WTC11 (cell line): ENCODE results near the gene HYDIN. TPM values are rescaled to one million over a fixed set of nuclear protein-coding genes. Genes with fewer than 3 reads are reported as not detected.
"Not testable (repeated sequence)": the region's sequence is repeated elsewhere in the genome, so short reads cannot be mapped to it uniquely, and the experiment has no call there.

Experiments used
- ATAC-seq: fragments of 200-7000 bp; cut with Tn5 transposase; 2 replicates; pipeline ENCODE4 v1.10.0; 2021; ENCODE audit warnings: mild to moderate bottlenecking, moderate library complexity
- CTCF ChIA-PET: fragments of 300-600 bp; sonication (Branson Sonifier 250); formaldehyde crosslinking; loops from one replicate; lab custom pipeline; 2021; ENCODE audit warnings: antibody characterized with exemption; lab: Charles Lee
- POLR2A ChIA-PET: fragments of 350-600 bp; sonication (Branson Sonifier 250); formaldehyde crosslinking; loops from one replicate; lab custom pipeline; 2021; ENCODE audit warnings: antibody characterized with exemption; lab: Charles Lee
- DNase-seq: peaks from one replicate; pipeline ENCODE4 v3.0.0; 2021; ENCODE audit warnings: low spot score
- H3K27ac Mint-ChIP-seq: 2 replicates; pipeline ENCODE4 v1.8.0; 2021; ENCODE audit warnings: mixed read lengths
- H3K27me3 Mint-ChIP-seq: 2 replicates; pipeline ENCODE4 v1.8.0; 2021; ENCODE audit warnings: low read depth, mild to moderate bottlenecking, moderate library complexity, mixed read lengths
- H3K36me3 Mint-ChIP-seq: 2 replicates; pipeline ENCODE4 v1.8.0; 2021; ENCODE audit warnings: mixed read lengths
- H3K4me1 Mint-ChIP-seq: 2 replicates; pipeline ENCODE4 v1.8.0; 2022; ENCODE audit warnings: mixed read lengths
- H3K4me3 Mint-ChIP-seq: 2 replicates; pipeline ENCODE4 v1.8.0; 2021; ENCODE audit warnings: mild to moderate bottlenecking, moderate library complexity, mixed read lengths
- H3K9me3 Mint-ChIP-seq: 2 replicates; pipeline ENCODE4 v1.8.0; 2021; ENCODE audit warnings: mixed read lengths
- total RNA-seq: library from RNA; stranded (reverse); gene quantifications from 3 replicates; pipeline ENCODE4 v1.2.3, GENCODE V29; 2021

Gene HYDIN
- total RNA-seq, 1 experiment from 2014 or later = 2.6 TPM

- H3K4me3 Mint-ChIP-seq, H3K27me3 Mint-ChIP-seq, H3K4me1 Mint-ChIP-seq, H3K36me3 Mint-ChIP-seq, CTCF ChIA-PET, H3K27ac Mint-ChIP-seq, DNase-seq, POLR2A ChIA-PET, H3K9me3 Mint-ChIP-seq: not testable (repeated sequence)
- ATAC-seq = peak; percentile 84
Measured at GRCh38 chr16:71009440-71010223, 220.9 kb downstream of the HYDIN start.

- H3K27me3 Mint-ChIP-seq, H3K4me1 Mint-ChIP-seq, POLR2A ChIA-PET, H3K9me3 Mint-ChIP-seq, H3K4me3 Mint-ChIP-seq, H3K27ac Mint-ChIP-seq, DNase-seq, H3K36me3 Mint-ChIP-seq, CTCF ChIA-PET: not testable (repeated sequence)
- ATAC-seq = peak; percentile 87
Measured at GRCh38 chr16:71006516-71006915, 224.0 kb downstream of the HYDIN start.

- CTCF ChIA-PET = interaction anchor here (0.7 kb wide), 1 partner anchor 312 kb away, joined by 8 read pairs; no protein-coding TSS in a partner anchor
- H3K9me3 Mint-ChIP-seq, H3K4me3 Mint-ChIP-seq, H3K27ac Mint-ChIP-seq, H3K36me3 Mint-ChIP-seq, DNase-seq, H3K4me1 Mint-ChIP-seq, POLR2A ChIA-PET, H3K27me3 Mint-ChIP-seq: not testable (repeated sequence)
- peak; percentile 87 for ATAC-seq
Measured at GRCh38 chr16:70999735-71000134, 230.8 kb downstream of the HYDIN start.

- not testable (repeated sequence) for H3K36me3 Mint-ChIP-seq
Measured at GRCh38 chr16:70995799-70996198, 234.7 kb downstream of the HYDIN start.

GRCh38 chr16:70992511-70992910, 238.0 kb downstream of the HYDIN start:
- POLR2A ChIA-PET, DNase-seq, H3K27ac Mint-ChIP-seq, H3K27me3 Mint-ChIP-seq, H3K36me3 Mint-ChIP-seq, H3K9me3 Mint-ChIP-seq, CTCF ChIA-PET, H3K4me1 Mint-ChIP-seq, H3K4me3 Mint-ChIP-seq: not testable (repeated sequence)
- ATAC-seq = peak; percentile 81

More at GRCh38 chr16:70995799-70996198, 234.7 kb downstream of the HYDIN start:
- H3K27me3 Mint-ChIP-seq, H3K9me3 Mint-ChIP-seq, POLR2A ChIA-PET, H3K4me1 Mint-ChIP-seq, ATAC-seq, DNase-seq, H3K27ac Mint-ChIP-seq, H3K4me3 Mint-ChIP-seq: not testable (repeated sequence)
- CTCF ChIA-PET = interaction anchor here (1.4 kb wide), 1 partner anchor 316 kb away, joined by 4 read pairs; no protein-coding TSS in a partner anchor

- H3K27ac Mint-ChIP-seq, ATAC-seq, H3K4me1 Mint-ChIP-seq, H3K27me3 Mint-ChIP-seq, DNase-seq, H3K36me3 Mint-ChIP-seq, CTCF ChIA-PET, H3K9me3 Mint-ChIP-seq, POLR2A ChIA-PET, H3K4me3 Mint-ChIP-seq: not testable (repeated sequence)
Measured at GRCh38 chr16:70987019-70987715, 243.4 kb downstream of the HYDIN start.

GRCh38 chr16:70984675-70985074, 245.8 kb downstream of the HYDIN start:
- peaks cover 11% of the 10 kb centered on the region for H3K27me3 Mint-ChIP-seq
- peak; percentile 50 for ATAC-seq
- CTCF ChIA-PET, H3K4me3 Mint-ChIP-seq, DNase-seq, POLR2A ChIA-PET, H3K9me3 Mint-ChIP-seq, H3K4me1 Mint-ChIP-seq, H3K27ac Mint-ChIP-seq, H3K36me3 Mint-ChIP-seq: not testable (repeated sequence)

GRCh38 chr16:70968332-70968731, 262.2 kb downstream of the HYDIN start:
- H3K27me3 Mint-ChIP-seq, CTCF ChIA-PET, H3K4me1 Mint-ChIP-seq, POLR2A ChIA-PET, H3K36me3 Mint-ChIP-seq, H3K9me3 Mint-ChIP-seq, H3K27ac Mint-ChIP-seq, H3K4me3 Mint-ChIP-seq, DNase-seq: not testable (repeated sequence)
- peak; percentile 99 for ATAC-seq

- H3K9me3 Mint-ChIP-seq, ATAC-seq, CTCF ChIA-PET, H3K27me3 Mint-ChIP-seq, H3K4me3 Mint-ChIP-seq, H3K27ac Mint-ChIP-seq, POLR2A ChIA-PET, H3K4me1 Mint-ChIP-seq, DNase-seq, H3K36me3 Mint-ChIP-seq: not testable (repeated sequence)
Measured at GRCh38 chr16:70960169-70960568, 270.4 kb downstream of the HYDIN start.

- CTCF ChIA-PET, H3K9me3 Mint-ChIP-seq, H3K36me3 Mint-ChIP-seq, H3K27me3 Mint-ChIP-seq, POLR2A ChIA-PET, H3K27ac Mint-ChIP-seq, H3K4me1 Mint-ChIP-seq, DNase-seq, H3K4me3 Mint-ChIP-seq: not testable (repeated sequence)
- peak; percentile 63 for ATAC-seq
Measured at GRCh38 chr16:70954922-70955321, 275.6 kb downstream of the HYDIN start.

- H3K27ac Mint-ChIP-seq, H3K36me3 Mint-ChIP-seq, H3K4me1 Mint-ChIP-seq, H3K9me3 Mint-ChIP-seq, DNase-seq, H3K4me3 Mint-ChIP-seq, ATAC-seq, POLR2A ChIA-PET, H3K27me3 Mint-ChIP-seq: not testable (repeated sequence)
- CTCF ChIA-PET = interaction anchor here (0.7 kb wide), 1 partner anchor 437 kb away, joined by 3 read pairs; no protein-coding TSS in a partner anchor
Measured at GRCh38 chr16:70953824-70954223, 276.7 kb downstream of the HYDIN start.

- H3K9me3 Mint-ChIP-seq, H3K4me1 Mint-ChIP-seq, H3K4me3 Mint-ChIP-seq, H3K27ac Mint-ChIP-seq, DNase-seq, POLR2A ChIA-PET, ATAC-seq, H3K27me3 Mint-ChIP-seq, H3K36me3 Mint-ChIP-seq: not testable (repeated sequence)
- CTCF ChIA-PET = interaction anchor here (0.6 to 1.0 kb wide), 2 partner anchors 368 to 424 kb away, joined by 3 to 4 read pairs; no protein-coding TSS in a partner anchor
Measured at GRCh38 chr16:70943551-70943950, 287.0 kb downstream of the HYDIN start.
